Parathyroid adenoma (tissue), 2 donors: ENCODE measurements around the gene DACT3.

Experiments
- H2AFZ ChIP-seq: fragments of 300-600 bp; sonication (generic); one replicate; pipeline ENCODE4 v1.7.0; 2017; ENCODE audit warnings: antibody characterized with exemption, mild to moderate bottlenecking
- H3K27ac ChIP-seq: fragments of 300-600 bp; sonication (generic); one replicate; pipeline ENCODE4 v1.7.0; 2017
- H3K27me3 ChIP-seq: fragments of 300-600 bp; sonication (generic); one replicate; pipeline ENCODE4 v1.7.0; 2017; ENCODE audit warnings: low read length; ENCODE audit not compliant: control insufficient read depth, insufficient read depth
- H3K36me3 ChIP-seq: fragments of 300-600 bp; sonication (generic); one replicate; pipeline ENCODE4 v1.7.0; 2017; ENCODE audit warnings: low read length; ENCODE audit not compliant: control insufficient read depth, insufficient read depth
- H3K4me1 ChIP-seq: fragments of 300-600 bp; sonication (generic); one replicate; pipeline ENCODE4 v1.7.0; 2017; ENCODE audit warnings: control low read depth
- H3K4me2 ChIP-seq: fragments of 300-600 bp; sonication (generic); one replicate; pipeline ENCODE4 v1.7.0; 2017; ENCODE audit warnings: low read length
- H3K4me3 ChIP-seq: fragments of 300-600 bp; sonication (generic); one replicate; pipeline ENCODE4 v1.7.0; 2017; ENCODE audit warnings: low read depth, low read length
- H3K79me2 ChIP-seq: fragments of 300-600 bp; sonication (generic); one replicate; pipeline ENCODE4 v1.7.0; 2017; ENCODE audit warnings: control low read depth
- H3K9ac ChIP-seq: fragments of 300-600 bp; sonication (generic); one replicate; pipeline ENCODE4 v1.7.0; 2017; ENCODE audit warnings: mild to moderate bottlenecking
- H3K9me3 ChIP-seq: fragments of 300-600 bp; sonication (generic); one replicate; pipeline ENCODE4 v1.7.0; 2017; ENCODE audit warnings: low read length; ENCODE audit not compliant: control insufficient read depth
- CTCF ChIP-seq: fragments of 300-600 bp; sonication (generic); IDR thresholded peaks from one replicate; pipeline ENCODE4 v1.7.0; 2017; ENCODE audit warnings: antibody characterized with exemption, mild to moderate bottlenecking
- donor health status: primary hyperparathyroidism.

Gene DACT3

GRCh38 chr19:46625731-46626130 is 35.3 kb downstream of the DACT3 start:
- H3K9me3 ChIP-seq, result no peaks in the 10 kb centered on the region
- H3K79me2 ChIP-seq, result no peaks in the 10 kb centered on the region
- H3K36me3 ChIP-seq, result no peaks in the 10 kb centered on the region
- no peaks in the 10 kb centered on the region for H3K4me1 ChIP-seq
- no peak overlapping the region for H3K9ac ChIP-seq
- no peak overlapping the region for H3K4me2 ChIP-seq
- TF ChIP-seq CTCF, result no peak
- no peak overlapping the region for H2AFZ ChIP-seq
- no peak overlapping the region for H3K4me3 ChIP-seq
- peak overlapping the region; percentile 56 for H3K27ac ChIP-seq
- no peaks in the 10 kb centered on the region for H3K27me3 ChIP-seq

- Histone ChIP-seq H3K27me3 (no peaks in the 10 kb centered on the region), H3K4me2 (no peak within 1 kb of the TSS), H3K4me3 (no peak within 1 kb of the TSS), H3K27ac (peak within 1 kb of the TSS; percentile 56), H3K79me2 (no peaks in the 10 kb centered on the region), H2AFZ (no peak within 1 kb of the TSS), H3K4me1 (no peaks in the 10 kb centered on the region), H3K9ac (no peak within 1 kb of the TSS), H3K36me3 (no peaks in the 10 kb centered on the region), H3K9me3 (no peaks in the 10 kb centered on the region)
- TF ChIP-seq CTCF, result no peak
Measured at GRCh38 chr19:46624958-46625661, 35.9 kb downstream of the DACT3 start, which contains the start of gene PTGIR. TSS of gene PTGIR (minus strand) at chr19:46625089. CDS start at chr19:46624225, 864 bp downstream.

- Histone ChIP-seq H3K9me3 (no peaks in the 10 kb centered on the region), H3K79me2 (no peaks in the 10 kb centered on the region), H3K9ac (no peak overlapping the region), H3K36me3 (no peaks in the 10 kb centered on the region), H3K27ac (no peak overlapping the region), H2AFZ (no peak overlapping the region), H3K4me3 (no peak overlapping the region), H3K4me2 (no peak overlapping the region), H3K27me3 (no peaks in the 10 kb centered on the region), H3K4me1 (no peaks in the 10 kb centered on the region)
- no peak for TF ChIP-seq CTCF
Measured at GRCh38 chr19:46623915-46624502, 37.0 kb downstream of the DACT3 start.

- no peak overlapping the region for H3K4me3 ChIP-seq
- TF ChIP-seq CTCF, result no peak
- H3K27ac ChIP-seq, result no peak overlapping the region
- H3K9me3 ChIP-seq, result no peaks in the 10 kb centered on the region
- no peak overlapping the region for H2AFZ ChIP-seq
- H3K4me1 ChIP-seq, result no peaks in the 10 kb centered on the region
- H3K4me2 ChIP-seq, result no peak overlapping the region
- no peaks in the 10 kb centered on the region for H3K36me3 ChIP-seq
- H3K9ac ChIP-seq, result no peak overlapping the region
- no peaks in the 10 kb centered on the region for H3K79me2 ChIP-seq
- no peaks in the 10 kb centered on the region for H3K27me3 ChIP-seq
Measured at GRCh38 chr19:46622118-46622446, 38.9 kb downstream of the DACT3 start.
